Measurements from ENCODE around the gene MATN1.

The MATN1 gene

DNA sequence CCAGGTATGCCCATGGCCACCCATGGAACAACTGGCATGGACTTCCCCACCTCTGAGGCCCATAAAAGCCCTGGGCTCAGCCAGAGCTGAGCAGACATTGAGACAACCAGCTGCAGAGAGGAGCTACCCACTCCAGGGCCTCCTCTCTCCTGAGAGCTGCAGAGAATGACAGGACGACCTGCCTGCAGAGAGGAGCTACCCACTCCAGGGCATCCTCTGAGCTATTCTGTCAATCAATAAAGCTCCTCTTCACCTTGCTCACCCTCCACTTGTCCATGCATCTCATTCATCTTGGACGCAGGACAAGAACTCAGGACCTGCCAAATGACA is 43.4 kb downstream of the MATN1 start:
- no peak overlapping the region for H3K27ac ChIP-seq
- TF ChIP-seq, protein P1, sequence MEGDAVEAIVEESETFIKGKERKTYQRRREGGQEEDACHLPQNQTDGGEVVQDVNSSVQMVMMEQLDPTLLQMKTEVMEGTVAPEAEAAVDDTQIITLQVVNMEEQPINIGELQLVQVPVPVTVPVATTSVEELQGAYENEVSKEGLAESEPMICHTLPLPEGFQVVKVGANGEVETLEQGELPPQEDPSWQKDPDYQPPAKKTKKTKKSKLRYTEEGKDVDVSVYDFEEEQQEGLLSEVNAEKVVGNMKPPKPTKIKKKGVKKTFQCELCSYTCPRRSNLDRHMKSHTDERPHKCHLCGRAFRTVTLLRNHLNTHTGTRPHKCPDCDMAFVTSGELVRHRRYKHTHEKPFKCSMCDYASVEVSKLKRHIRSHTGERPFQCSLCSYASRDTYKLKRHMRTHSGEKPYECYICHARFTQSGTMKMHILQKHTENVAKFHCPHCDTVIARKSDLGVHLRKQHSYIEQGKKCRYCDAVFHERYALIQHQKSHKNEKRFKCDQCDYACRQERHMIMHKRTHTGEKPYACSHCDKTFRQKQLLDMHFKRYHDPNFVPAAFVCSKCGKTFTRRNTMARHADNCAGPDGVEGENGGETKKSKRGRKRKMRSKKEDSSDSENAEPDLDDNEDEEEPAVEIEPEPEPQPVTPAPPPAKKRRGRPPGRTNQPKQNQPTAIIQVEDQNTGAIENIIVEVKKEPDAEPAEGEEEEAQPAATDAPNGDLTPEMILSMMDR (IDR thresholded peaks at IDR 0.05) = no peak
- no peaks in the 10 kb centered on the region for H3K36me3 ChIP-seq
- no peaks in the 10 kb centered on the region for H3K4me1 ChIP-seq (ENCODE audit: control insufficient read depth in 1 of 2, insufficient read depth in 1 of 2, low read depth in 1 of 2, low read length in 1 of 2)
- no peak overlapping the region for H3K4me3 ChIP-seq (ENCODE audit: low read depth in 1 of 2, low read length in 1 of 2)
- H3K27me3 ChIP-seq = peaks cover 39% of the 10 kb centered on the region
- peaks cover 11% of the 10 kb centered on the region for H3K9me3 ChIP-seq

DNA sequence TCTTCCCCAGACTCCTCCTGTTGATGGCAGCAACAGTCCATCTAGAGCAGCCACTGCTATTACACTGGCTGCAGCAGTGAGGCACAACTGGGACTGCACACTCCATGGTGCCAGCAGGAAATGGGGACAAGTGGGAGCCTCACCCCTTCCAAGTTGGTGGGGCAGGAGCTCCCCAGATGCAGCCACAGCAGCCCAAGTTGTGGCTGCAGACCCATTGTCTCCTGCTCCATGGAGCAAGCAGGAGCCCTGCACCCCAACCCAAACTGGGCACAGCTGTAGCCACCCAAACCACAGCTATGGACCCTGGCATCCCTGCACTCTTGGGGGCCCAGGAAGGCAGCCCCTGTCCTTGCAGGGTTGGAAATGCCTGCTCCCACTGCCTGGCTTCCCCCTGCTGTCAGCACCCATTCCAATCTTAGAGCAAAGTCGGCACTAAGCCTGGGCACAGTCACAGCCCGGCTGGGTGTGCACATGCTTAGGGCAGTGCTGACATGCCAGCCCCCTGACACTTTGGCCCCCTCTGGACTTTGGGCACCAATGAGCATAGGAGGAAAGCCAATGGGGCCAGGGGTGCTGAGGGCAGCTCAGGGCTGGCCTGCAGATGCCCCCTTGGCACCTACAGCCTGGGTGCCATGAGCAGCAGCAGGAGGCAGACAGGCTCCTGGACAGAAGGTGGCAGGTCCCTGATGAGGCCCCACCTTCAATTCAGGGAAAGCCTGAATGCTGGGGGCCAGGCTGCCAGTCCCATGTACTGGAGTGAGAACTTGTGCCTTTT is 44.0 kb downstream of the MATN1 start:
- Histone ChIP-seq H3K9me3 (peaks cover 11% of the 10 kb centered on the region), H3K4me1 (ENCODE audit: control insufficient read depth in 1 of 2, insufficient read depth in 1 of 2, low read depth in 1 of 2, low read length in 1 of 2) (no peaks in the 10 kb centered on the region), H3K27me3 (peaks cover 39% of the 10 kb centered on the region), H3K36me3 (no peaks in the 10 kb centered on the region), H3K4me3 (ENCODE audit: low read depth in 1 of 2, low read length in 1 of 2) (no peak overlapping the region), H3K27ac (no peak overlapping the region)
- TF ChIP-seq, protein P1 (IDR thresholded peaks at IDR 0.05) = no peak

DNA sequence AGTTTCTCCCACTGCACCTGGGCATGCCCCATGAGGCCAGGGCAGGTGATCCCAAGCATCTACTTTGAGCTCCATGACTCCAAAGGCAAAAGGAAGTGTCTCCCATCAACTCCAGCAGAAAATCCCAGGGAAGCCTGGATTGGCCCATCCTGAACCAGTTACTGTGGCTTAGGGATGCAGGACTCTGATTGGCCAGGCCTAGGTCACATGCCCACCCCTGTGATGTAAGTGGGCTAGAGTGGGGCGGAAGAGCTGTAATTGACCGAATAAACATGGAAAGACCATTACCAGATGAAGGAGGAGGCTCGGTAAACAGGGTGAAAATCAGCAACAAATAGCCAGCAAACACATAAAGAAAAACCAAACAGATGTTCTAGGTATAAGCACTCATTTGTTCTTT is 45.2 kb downstream of the MATN1 start:
- Histone ChIP-seq H3K27ac (no peak overlapping the region), H3K4me1 (ENCODE audit: control insufficient read depth in 1 of 2, insufficient read depth in 1 of 2, low read depth in 1 of 2, low read length in 1 of 2) (no peaks in the 10 kb centered on the region), H3K27me3 (peaks cover 32% of the 10 kb centered on the region), H3K36me3 (no peaks in the 10 kb centered on the region), H3K9me3 (peaks cover 11% of the 10 kb centered on the region), H3K4me3 (ENCODE audit: low read depth in 1 of 2, low read length in 1 of 2) (no peak overlapping the region)
- TF ChIP-seq, protein P1 (IDR thresholded peaks at IDR 0.05) = no peak

DNA sequence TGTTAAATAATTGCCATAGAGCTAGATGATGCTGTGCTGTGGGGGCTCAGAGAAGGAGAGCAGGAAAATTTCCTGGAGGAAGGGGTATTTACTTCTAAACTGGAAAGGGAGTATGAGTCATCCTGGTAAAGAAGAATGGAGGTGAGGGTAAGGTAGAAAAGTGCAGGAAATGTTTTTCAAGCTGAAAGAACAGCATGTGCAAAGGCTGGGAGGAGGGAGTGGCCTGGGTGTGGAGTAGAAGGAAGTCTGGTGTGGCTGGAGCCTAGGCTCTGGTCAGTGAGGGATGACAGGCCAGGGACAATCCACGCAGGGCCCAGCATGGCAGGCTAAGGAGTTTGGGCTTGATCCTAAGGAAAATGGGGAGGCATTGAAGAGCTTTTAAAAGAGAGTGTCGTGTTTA is 45.9 kb downstream of the MATN1 start:
- Histone ChIP-seq H3K9me3 (peaks cover 11% of the 10 kb centered on the region), H3K36me3 (no peaks in the 10 kb centered on the region), H3K4me3 (ENCODE audit: low read depth in 1 of 2, low read length in 1 of 2) (no peak overlapping the region), H3K27me3 (peaks cover 29% of the 10 kb centered on the region), H3K27ac (no peak overlapping the region), H3K4me1 (ENCODE audit: control insufficient read depth in 1 of 2, insufficient read depth in 1 of 2, low read depth in 1 of 2, low read length in 1 of 2) (no peaks in the 10 kb centered on the region)
- TF ChIP-seq, protein P1 (IDR thresholded peaks at IDR 0.05) = no peak

DNA sequence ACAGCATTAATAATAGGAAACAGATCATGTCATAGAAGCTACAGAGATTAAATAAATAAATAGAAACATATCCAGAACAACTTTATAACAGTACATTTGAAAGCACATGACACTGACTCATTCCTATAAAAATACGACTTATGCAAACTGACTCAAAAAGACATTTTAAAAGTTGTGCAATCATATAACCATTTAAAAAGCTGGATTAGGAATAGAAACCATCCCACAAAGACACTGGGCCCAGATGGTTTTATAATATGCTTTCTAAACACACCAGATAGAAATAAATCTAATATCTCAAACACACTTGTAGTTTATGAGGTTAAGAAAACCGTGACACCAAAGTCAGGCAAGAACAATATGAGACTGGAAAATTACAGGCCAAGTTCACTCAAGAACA is 47.6 kb downstream of the MATN1 start:
- Histone ChIP-seq H3K27me3 (peaks cover 20% of the 10 kb centered on the region), H3K27ac (no peak overlapping the region), H3K4me3 (ENCODE audit: low read depth in 1 of 2, low read length in 1 of 2) (no peak overlapping the region), H3K36me3 (no peaks in the 10 kb centered on the region), H3K9me3 (peaks cover 11% of the 10 kb centered on the region), H3K4me1 (ENCODE audit: control insufficient read depth in 1 of 2, insufficient read depth in 1 of 2, low read depth in 1 of 2, low read length in 1 of 2) (no peaks in the 10 kb centered on the region)
- TF ChIP-seq, protein P1 (IDR thresholded peaks at IDR 0.05) = no peak
